GM12878 (cell line): Measurements from ENCODE around the gene AIFM3.

Source experiments
- CHD1 ChIP-seq: IDR thresholded peaks from 2 replicates; pipeline ENCODE4 v1.6.1; 2012; ENCODE audit warnings: low read depth, low read length, improper control_type of control experiment
- HDAC2 ChIP-seq: fragments of 200-600 bp; sonication (generic); IDR thresholded peaks from 2 replicates; pipeline ENCODE4 v1.6.1; 2017
- POLR2AphosphoS5 ChIP-seq: IDR thresholded peaks from 2 replicates; pipeline ENCODE4 v1.6.1; 2011; ENCODE audit warnings: mild to moderate bottlenecking, low read length, inconsistent platforms
- TF ChIP-seq, protein P1 (sequence below), 3 experiments: IDR thresholded peaks in 2 of 3; conservative IDR thresholded peaks in 1 of 3; 2 replicates each; pipeline ENCODE4 v1.5.1; 2011; ENCODE audit warnings: low read depth in 3 of 3, low read length in 3 of 3, mild to moderate bottlenecking in 3 of 3, control low read depth in 2 of 3, moderate library complexity in 2 of 3, inconsistent platforms in 1 of 3, mixed read lengths in 1 of 3; ENCODE audit not compliant: control insufficient read depth in 2 of 3, insufficient read depth in 1 of 3; ENCODE audit errors: extremely low read depth in 1 of 3

- TF ChIP-seq POLR2AphosphoS5, result no peak
- TF ChIP-seq, protein P1, sequence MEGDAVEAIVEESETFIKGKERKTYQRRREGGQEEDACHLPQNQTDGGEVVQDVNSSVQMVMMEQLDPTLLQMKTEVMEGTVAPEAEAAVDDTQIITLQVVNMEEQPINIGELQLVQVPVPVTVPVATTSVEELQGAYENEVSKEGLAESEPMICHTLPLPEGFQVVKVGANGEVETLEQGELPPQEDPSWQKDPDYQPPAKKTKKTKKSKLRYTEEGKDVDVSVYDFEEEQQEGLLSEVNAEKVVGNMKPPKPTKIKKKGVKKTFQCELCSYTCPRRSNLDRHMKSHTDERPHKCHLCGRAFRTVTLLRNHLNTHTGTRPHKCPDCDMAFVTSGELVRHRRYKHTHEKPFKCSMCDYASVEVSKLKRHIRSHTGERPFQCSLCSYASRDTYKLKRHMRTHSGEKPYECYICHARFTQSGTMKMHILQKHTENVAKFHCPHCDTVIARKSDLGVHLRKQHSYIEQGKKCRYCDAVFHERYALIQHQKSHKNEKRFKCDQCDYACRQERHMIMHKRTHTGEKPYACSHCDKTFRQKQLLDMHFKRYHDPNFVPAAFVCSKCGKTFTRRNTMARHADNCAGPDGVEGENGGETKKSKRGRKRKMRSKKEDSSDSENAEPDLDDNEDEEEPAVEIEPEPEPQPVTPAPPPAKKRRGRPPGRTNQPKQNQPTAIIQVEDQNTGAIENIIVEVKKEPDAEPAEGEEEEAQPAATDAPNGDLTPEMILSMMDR (IDR thresholded peaks at IDR 0.05 in 2 of 3, conservative IDR thresholded peaks at IDR 0.05 in 1 of 3; ENCODE audit: control insufficient read depth in 2 of 3, extremely low read depth in 1 of 3, insufficient read depth in 1 of 3, low read depth in 3 of 3, low read length in 3 of 3), result no peak
- TF ChIP-seq HDAC2, result no peak
- no peak for TF ChIP-seq CHD1
Measured at GRCh38 chr22:20970939-20971657, 4.0 kb downstream of the AIFM3 start.
